Activated T-helper 17 cell treated with anti-CD3 and anti-CD28 coated beads, Interleukin-2, amount 50 U/mL, for 72 hours (primary cell): ENCODE results near the gene CDH13. TPM values are rescaled to one million over a fixed set of nuclear protein-coding genes. Genes with fewer than 3 reads are reported as not detected.

Experiments
- ATAC-seq: fragments of 150-1000 bp; cut with Tn5 transposase; replicated peaks from 2 replicates; pipeline ENCODE4 v1.10.0; 2021; ENCODE audit warnings: mild to moderate bottlenecking, moderate library complexity
- H3K27ac Mint-ChIP-seq: one replicate; pipeline ENCODE4 v1.8.0; 2022; ENCODE audit warnings: mixed read lengths
- H3K27me3 Mint-ChIP-seq: one replicate; pipeline ENCODE4 v1.8.0; 2022; ENCODE audit warnings: mixed read lengths
- H3K36me3 Mint-ChIP-seq: one replicate; pipeline ENCODE4 v1.8.0; 2022; ENCODE audit warnings: low read depth, mild to moderate bottlenecking, mixed read lengths
- H3K4me1 Mint-ChIP-seq: one replicate; pipeline ENCODE4 v1.8.0; 2022; ENCODE audit warnings: mixed read lengths
- H3K4me3 Mint-ChIP-seq: one replicate; pipeline ENCODE4 v1.8.0; 2022; ENCODE audit warnings: mild to moderate bottlenecking, mixed read lengths
- H3K9me3 Mint-ChIP-seq: one replicate; pipeline ENCODE4 v1.8.0; 2022; ENCODE audit warnings: mixed read lengths
- total RNA-seq, 2 donors: library from RNA; stranded (reverse); gene quantifications; one replicate each; pipeline ENCODE4 v1.2.3, GENCODE V29; 2022

Gene CDH13
- total RNA-seq, 2 donors from 2014 or later, result not detected

- H3K4me3 Mint-ChIP-seq, result no peak overlapping the region
- peaks cover 9% of the 10 kb centered on the region for H3K27me3 Mint-ChIP-seq
- no peaks in the 10 kb centered on the region for H3K4me1 Mint-ChIP-seq
- no peak overlapping the region for H3K27ac Mint-ChIP-seq
- H3K36me3 Mint-ChIP-seq, result no peaks in the 10 kb centered on the region
- H3K9me3 Mint-ChIP-seq, result peaks cover 2% of the 10 kb centered on the region
- no peak for ATAC-seq
Observed at GRCh38 chr16:83727018-83727417, 1100.2 kb downstream of the CDH13 start.

GRCh38 chr16:83727751-83728352, 1101.1 kb downstream of the CDH13 start:
- Mint-ChIP-seq H3K27ac (no peak overlapping the region), H3K9me3 (peaks cover 4% of the 10 kb centered on the region), H3K4me3 (no peak overlapping the region), H3K4me1 (no peaks in the 10 kb centered on the region), H3K36me3 (no peaks in the 10 kb centered on the region), H3K27me3 (peaks cover 9% of the 10 kb centered on the region)
- ATAC-seq, result no peak

DNA sequence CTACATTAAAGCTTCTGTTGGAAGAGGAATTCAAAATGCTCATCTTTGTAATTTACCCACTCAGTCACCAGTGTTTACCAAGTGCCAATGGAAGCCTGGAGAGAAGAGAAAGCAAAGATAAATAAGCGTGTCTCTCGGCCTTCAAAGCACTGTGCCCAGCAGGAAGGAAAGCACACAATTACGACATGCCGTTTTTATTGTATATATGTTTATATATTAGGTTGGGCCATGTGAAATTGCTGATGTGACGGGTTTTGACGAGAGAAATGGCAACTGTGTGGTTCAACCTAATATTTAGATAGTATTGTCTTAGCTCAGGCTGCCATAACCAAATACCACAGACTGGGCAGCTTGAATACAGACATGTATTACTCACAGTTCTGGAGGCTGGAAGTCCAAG, 1101.7 kb downstream of the CDH13 start:
- peaks cover 9% of the 10 kb centered on the region for H3K27me3 Mint-ChIP-seq

GRCh38 chr16:83730812-83731211, 1104.0 kb downstream of the CDH13 start:
- H3K4me1 Mint-ChIP-seq, result no peaks in the 10 kb centered on the region
- H3K4me3 Mint-ChIP-seq, result no peak overlapping the region
- H3K9me3 Mint-ChIP-seq, result peaks cover 9% of the 10 kb centered on the region
- peaks cover 3% of the 10 kb centered on the region for H3K27me3 Mint-ChIP-seq
- no peak for ATAC-seq
- H3K36me3 Mint-ChIP-seq, result no peaks in the 10 kb centered on the region
- H3K27ac Mint-ChIP-seq, result no peak overlapping the region

More for the DNA sequence above, 1101.7 kb downstream of the CDH13 start:
- no peak for ATAC-seq
- no peaks in the 10 kb centered on the region for H3K4me1 Mint-ChIP-seq
- H3K9me3 Mint-ChIP-seq, result peaks cover 4% of the 10 kb centered on the region
- H3K36me3 Mint-ChIP-seq, result no peaks in the 10 kb centered on the region
- H3K4me3 Mint-ChIP-seq, result no peak overlapping the region
- no peak overlapping the region for H3K27ac Mint-ChIP-seq

DNA sequence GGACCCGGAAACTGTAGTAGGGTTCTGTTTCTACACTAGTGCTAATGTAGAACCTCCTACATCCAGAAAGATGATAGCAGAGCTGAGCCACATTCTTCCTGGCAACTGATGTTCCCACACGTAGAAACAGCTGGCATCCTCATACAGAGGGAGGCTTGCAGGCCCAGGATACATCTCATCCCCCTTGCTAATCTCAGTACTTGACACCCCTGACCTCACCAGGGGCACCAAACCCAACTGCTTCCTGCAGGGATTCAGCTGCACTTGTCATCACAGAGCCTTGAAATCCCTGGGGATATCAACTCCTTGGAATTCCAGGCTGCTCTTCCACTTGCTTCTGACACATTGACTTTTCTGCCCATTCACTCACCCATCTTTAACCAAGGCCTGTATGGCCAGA, 1105.8 kb downstream of the CDH13 start:
- peaks cover 3% of the 10 kb centered on the region for H3K27me3 Mint-ChIP-seq
- no peak overlapping the region for H3K27ac Mint-ChIP-seq
- H3K4me1 Mint-ChIP-seq, result no peaks in the 10 kb centered on the region
- ATAC-seq, result no peak
- H3K36me3 Mint-ChIP-seq, result no peaks in the 10 kb centered on the region
- peaks cover 9% of the 10 kb centered on the region for H3K9me3 Mint-ChIP-seq
- no peak overlapping the region for H3K4me3 Mint-ChIP-seq

- Mint-ChIP-seq H3K9me3 (peaks cover 9% of the 10 kb centered on the region), H3K4me1 (no peaks in the 10 kb centered on the region), H3K4me3 (no peak overlapping the region), H3K27ac (no peak overlapping the region), H3K36me3 (no peaks in the 10 kb centered on the region), H3K27me3 (peaks cover 3% of the 10 kb centered on the region)
- ATAC-seq, result no peak
Observed at GRCh38 chr16:83733301-83733700, 1106.5 kb downstream of the CDH13 start.

DNA sequence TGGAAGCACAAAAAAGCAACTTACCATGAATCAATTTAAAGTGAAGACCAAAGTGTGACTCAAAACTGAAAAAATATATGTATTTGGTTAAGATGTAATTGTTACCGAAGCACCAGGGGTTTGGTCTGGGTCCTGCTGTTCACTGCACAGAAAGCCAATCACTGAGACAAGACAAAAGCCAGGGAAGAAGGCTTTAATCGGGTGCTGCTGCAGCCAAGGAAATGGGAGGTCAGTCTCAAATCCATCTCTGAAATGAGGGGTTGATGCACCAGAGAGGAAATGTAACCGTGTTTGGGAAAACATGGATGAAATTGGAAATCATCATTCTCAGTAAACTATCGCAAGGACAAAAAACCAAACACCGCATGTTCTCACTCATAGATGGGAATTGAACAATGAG, 1107.4 kb downstream of the CDH13 start:
- H3K4me3 Mint-ChIP-seq, result no peak overlapping the region
- H3K4me1 Mint-ChIP-seq, result no peaks in the 10 kb centered on the region
- no peak for ATAC-seq
- no peak overlapping the region for H3K27ac Mint-ChIP-seq
- H3K27me3 Mint-ChIP-seq, result peaks cover 3% of the 10 kb centered on the region
- H3K36me3 Mint-ChIP-seq, result no peaks in the 10 kb centered on the region
- H3K9me3 Mint-ChIP-seq, result peaks cover 9% of the 10 kb centered on the region

DNA sequence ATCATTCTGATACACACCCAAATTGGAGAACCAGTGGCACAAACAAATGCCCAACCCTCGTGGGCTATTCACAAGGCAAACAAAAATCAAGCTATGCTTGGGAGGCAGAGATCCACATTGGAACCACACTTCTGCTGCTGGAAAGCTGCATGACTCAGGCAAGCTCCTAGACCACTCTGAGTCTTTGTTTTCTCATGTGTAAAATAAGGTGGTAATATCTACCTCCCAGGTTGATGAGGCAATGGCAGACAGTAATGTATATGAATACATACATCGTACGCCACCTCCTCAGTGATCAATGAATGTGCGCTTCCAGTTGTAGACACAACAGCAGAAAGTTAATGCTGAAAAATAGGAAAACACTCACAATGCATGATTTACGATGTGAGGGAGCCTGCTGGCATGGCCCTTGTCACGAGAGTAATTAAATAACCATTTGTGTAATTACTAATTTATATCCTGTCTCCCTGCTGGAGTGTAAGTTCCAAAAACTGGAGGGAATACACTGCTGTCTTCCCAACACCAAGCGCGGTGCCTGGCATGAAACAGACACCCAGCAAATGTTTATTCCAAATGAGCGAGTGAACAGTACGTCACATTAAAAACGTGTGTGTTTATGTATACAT, 1111.1 kb downstream of the CDH13 start:
- H3K27me3 Mint-ChIP-seq, result no peaks in the 10 kb centered on the region
- no peaks in the 10 kb centered on the region for H3K4me1 Mint-ChIP-seq
- no peak overlapping the region for H3K27ac Mint-ChIP-seq
- no peak overlapping the region for H3K4me3 Mint-ChIP-seq
- peaks cover 5% of the 10 kb centered on the region for H3K9me3 Mint-ChIP-seq
- no peaks in the 10 kb centered on the region for H3K36me3 Mint-ChIP-seq
- ATAC-seq, result no peak

DNA sequence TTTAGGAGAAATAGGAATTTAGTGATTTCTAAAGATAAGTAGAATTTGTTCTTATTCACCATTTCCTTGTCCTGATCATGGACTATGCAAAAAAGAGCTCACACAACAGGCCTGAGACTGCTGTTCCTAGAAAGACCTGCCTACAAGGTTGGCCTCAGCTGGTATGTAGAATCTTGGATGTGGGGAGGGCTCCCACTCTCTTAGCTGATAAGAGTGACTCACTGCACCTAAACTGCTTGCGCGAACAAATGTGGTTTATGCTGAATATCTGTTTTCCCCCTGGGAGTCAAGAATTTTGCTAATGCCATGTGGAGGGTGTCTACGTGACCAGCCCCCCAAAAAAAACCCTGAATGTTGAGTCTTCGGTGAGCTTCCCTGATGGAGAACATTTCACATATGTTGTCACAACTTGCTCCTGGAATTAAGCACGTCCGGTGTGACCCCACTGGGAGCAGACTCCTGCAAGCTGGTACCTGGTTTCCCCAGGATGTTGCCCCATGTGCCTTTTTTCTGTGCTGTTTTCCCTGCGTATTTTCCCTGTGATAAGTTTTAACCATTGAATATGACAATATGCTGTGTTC, 1112.2 kb downstream of the CDH13 start:
- H3K9me3 Mint-ChIP-seq, result peaks cover 1% of the 10 kb centered on the region
- H3K27ac Mint-ChIP-seq, result no peak overlapping the region
- H3K4me3 Mint-ChIP-seq, result no peak overlapping the region
- no peaks in the 10 kb centered on the region for H3K4me1 Mint-ChIP-seq
- no peaks in the 10 kb centered on the region for H3K36me3 Mint-ChIP-seq
- no peaks in the 10 kb centered on the region for H3K27me3 Mint-ChIP-seq
- ATAC-seq, result no peak

GRCh38 chr16:83742124-83742899, 1115.5 kb downstream of the CDH13 start:
- no peak overlapping the region for H3K27ac Mint-ChIP-seq
- no peaks in the 10 kb centered on the region for H3K4me1 Mint-ChIP-seq
- ATAC-seq, result no peak
- H3K9me3 Mint-ChIP-seq, result no peaks in the 10 kb centered on the region
- H3K27me3 Mint-ChIP-seq, result peaks cover 4% of the 10 kb centered on the region
- H3K36me3 Mint-ChIP-seq, result no peaks in the 10 kb centered on the region
- no peak overlapping the region for H3K4me3 Mint-ChIP-seq

DNA sequence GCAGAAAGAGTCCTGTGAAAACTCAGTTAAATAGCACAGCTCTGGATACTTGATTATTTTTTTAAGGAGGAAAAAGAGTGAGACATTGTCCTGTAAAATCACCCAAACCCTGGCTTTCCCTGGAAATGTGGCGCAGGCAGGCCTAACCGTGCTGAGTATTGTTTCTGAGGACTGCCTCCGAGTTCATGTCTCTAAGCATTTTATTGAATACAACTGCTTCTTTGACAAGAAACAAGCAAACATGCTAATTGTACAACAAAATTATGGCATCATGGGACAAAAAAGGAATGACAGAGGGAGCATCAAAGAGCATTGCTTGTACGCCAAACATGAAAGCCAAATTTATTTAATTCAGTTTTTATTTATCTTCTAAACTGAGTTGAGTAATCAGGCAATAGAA, 1116.5 kb downstream of the CDH13 start:
- no peak overlapping the region for H3K4me3 Mint-ChIP-seq
- peaks cover 7% of the 10 kb centered on the region for H3K27me3 Mint-ChIP-seq
- H3K9me3 Mint-ChIP-seq, result no peaks in the 10 kb centered on the region
- H3K4me1 Mint-ChIP-seq, result no peaks in the 10 kb centered on the region
- no peak for ATAC-seq
- H3K27ac Mint-ChIP-seq, result no peak overlapping the region
- no peaks in the 10 kb centered on the region for H3K36me3 Mint-ChIP-seq

GRCh38 chr16:83743720-83744119, 1117.0 kb downstream of the CDH13 start:
- ATAC-seq, result no peak
- H3K27me3 Mint-ChIP-seq, result peaks cover 9% of the 10 kb centered on the region
- no peak overlapping the region for H3K27ac Mint-ChIP-seq
- H3K9me3 Mint-ChIP-seq, result no peaks in the 10 kb centered on the region
- H3K4me1 Mint-ChIP-seq, result no peaks in the 10 kb centered on the region
- no peak overlapping the region for H3K4me3 Mint-ChIP-seq
- H3K36me3 Mint-ChIP-seq, result no peaks in the 10 kb centered on the region

DNA sequence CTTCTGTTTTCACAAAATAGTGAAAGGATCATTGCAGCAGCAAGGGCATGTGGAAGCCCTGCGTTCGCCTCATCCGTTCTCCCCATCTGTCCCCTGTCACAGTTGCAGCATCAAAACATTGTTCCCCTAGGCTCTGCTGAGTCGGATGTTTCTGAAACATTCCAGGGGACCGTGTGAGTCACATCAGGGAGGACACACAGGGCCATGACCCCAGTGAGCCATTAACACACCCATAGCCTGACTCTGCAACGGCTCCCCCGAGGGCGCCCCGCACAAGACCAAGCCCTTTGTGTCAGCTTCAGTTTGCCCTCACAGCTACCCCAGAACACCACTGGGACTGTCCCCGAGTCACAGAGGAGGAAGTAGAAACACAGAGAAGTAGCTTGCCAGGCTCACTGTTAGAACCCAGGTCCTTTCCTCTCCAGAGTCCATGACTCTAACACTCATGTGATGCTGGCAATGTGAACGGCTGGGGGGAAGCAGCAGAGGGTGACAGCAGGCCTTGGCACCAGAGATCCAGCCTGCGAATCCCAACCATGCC, 1117.7 kb downstream of the CDH13 start:
- Mint-ChIP-seq H3K4me3 (no peak overlapping the region), H3K36me3 (no peaks in the 10 kb centered on the region), H3K9me3 (no peaks in the 10 kb centered on the region), H3K4me1 (no peaks in the 10 kb centered on the region), H3K27me3 (peaks cover 17% of the 10 kb centered on the region), H3K27ac (no peak overlapping the region)
- ATAC-seq, result no peak

DNA sequence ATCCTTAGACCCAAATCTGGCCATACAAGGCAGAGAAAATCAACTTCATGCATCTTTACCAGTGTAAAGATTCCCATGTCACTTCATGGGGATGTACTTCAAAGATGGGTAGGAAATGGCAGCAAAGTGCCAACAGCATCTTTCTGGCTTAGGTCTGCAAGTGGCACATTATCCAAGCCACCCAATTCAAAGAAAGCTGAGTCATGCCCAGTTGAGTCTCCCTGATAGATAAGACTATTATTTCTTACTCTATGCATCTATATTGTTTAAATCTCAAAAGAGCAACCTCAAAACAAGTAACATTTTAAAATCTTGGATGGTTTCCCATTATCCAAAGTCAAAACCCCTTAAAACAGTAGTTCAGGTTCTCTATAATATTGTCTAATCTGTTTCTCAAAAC, 1119.8 kb downstream of the CDH13 start:
- Mint-ChIP-seq H3K27ac (no peak overlapping the region), H3K9me3 (no peaks in the 10 kb centered on the region), H3K36me3 (no peaks in the 10 kb centered on the region), H3K4me3 (no peak overlapping the region), H3K27me3 (peaks cover 26% of the 10 kb centered on the region), H3K4me1 (no peaks in the 10 kb centered on the region)
- ATAC-seq, result no peak
